ENCODE results near the gene PTMS.
A peak's percentile ranks its signal among the peaks of the same experiment; 100 is the strongest.

PTMS gene

GRCh38 chr12:6752921-6753771 lies 13.0 kb upstream of the PTMS start, which contains the start of gene MLF2:
TSS of gene MLF2 (minus strand) at chr12:6753141. CDS start at chr12:6752334, 807 bp downstream.
- peak; percentile 97 for DNase-seq

GRCh38 chr12:6753772-6754356 lies 12.3 kb upstream of the PTMS start:
- DNase-seq = no peak

- DNase-seq = no peak
Observed at GRCh38 chr12:6754411-6754810, 11.8 kb upstream of the PTMS start.

GRCh38 chr12:6757028-6757690 lies 9.0 kb upstream of the PTMS start:
- DNase-seq = no peak

- DNase-seq = no peak
Observed at GRCh38 chr12:6758506-6759095, 7.6 kb upstream of the PTMS start.

DNA sequence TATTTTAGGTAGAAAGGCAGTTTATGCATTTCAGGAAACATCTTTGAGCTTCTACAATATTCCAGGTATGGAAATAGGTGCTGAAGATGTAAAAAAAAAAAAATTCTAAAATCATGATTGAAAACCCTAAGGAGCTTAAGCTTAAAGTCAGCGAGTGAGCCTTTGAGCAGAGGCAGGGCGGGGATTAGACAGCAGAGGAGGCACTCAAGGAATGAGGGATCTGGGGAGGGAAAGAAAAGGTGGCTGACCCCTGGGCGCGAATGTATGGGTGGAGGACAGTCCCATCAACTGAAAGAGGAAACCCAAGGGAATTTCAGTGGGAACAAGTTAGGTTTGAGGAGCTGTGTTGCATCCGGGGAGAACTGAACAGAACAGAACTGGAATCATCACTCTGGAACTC lies 6.4 kb upstream of the PTMS start:
- DNase-seq = no peak

GRCh38 chr12:6763380-6763779 lies 2.8 kb upstream of the PTMS start:
- no peak for DNase-seq

GRCh38 chr12:6764011-6764828 lies 1.9 kb upstream of the PTMS start:
- peak; percentile 100 for DNase-seq

DNA sequence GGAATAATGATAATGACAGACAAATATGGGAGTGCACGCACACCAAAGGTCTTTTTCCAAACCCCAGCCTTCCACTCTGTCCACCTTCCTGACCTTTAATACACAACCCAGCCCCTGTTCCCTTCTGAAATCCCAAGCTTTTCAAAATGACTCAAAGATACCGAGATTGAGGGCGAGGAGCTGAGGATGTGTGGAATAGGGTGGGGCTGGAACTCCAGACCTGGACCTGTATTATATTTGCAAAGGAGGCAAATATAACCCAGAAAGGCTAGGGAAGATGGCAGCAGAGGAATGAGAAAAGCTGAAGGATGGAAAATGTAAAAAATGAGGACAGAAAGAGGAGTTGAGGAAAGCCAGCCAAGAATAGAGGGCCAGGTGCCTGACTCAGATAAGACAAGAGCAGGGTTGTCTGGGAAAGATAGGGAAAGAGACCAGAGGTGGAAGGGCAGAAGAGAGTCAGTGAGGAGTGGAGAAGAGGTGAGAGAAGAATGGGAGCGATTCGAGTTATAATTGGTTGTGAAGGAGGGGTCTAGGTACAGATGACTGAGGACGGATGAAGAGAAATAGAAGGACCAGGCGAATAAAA lies 1.0 kb upstream of the PTMS start:
- peak; percentile 73 for DNase-seq

GRCh38 chr12:6766651-6767349 lies 637 bp downstream of the PTMS start:
- peak; percentile 59 for DNase-seq

GRCh38 chr12:6767353-6768319 lies 1.5 kb downstream of the PTMS start:
- no peak for DNase-seq

DNA sequence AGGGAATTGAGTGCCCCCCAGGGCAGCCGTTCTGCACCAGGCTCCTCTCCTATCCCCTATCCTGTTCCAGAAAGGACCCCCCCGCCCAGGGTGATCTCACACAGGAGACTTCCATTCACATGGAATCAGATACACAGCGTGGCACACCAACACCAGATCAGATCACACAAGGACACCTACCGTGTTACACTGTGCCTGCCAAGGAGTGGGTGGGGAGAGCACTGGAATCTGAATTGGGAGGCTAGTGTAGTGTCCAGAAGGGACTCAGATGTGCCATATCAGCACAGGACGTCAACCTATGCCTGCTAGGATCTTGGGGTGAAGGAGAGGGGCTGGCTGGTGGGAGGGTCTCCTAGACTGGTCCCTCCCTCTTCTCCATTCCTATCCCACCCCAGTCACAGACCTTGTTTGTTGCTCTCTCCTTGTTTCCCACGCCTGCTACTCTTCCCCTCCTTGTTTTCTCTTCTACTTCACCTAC lies 2.3 kb downstream of the PTMS start:
- no peak for DNase-seq

DNA sequence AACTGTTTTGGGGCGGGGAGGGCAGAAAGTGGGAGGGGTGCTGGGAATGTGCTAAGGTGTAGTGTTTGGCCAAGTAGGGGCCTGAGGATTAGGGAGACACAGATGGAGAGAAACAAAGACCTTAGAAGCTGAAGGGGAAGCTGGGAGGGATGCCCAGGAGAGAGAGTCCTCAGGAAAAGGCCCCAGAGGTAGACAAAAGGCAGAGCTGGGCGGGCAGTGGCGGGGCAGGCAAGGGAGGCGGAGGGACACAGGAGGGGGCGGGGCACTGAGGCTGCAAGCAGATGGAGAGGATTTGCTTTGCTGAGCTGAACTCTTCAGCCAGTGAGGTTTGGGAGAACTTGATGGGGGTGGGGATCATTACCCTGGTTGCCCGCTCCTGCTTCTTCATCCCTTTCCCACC lies 2.8 kb downstream of the PTMS start:
- no peak for DNase-seq

GRCh38 chr12:6769666-6770065 lies 3.5 kb downstream of the PTMS start:
- no peak for DNase-seq

GRCh38 chr12:6770094-6770493 lies 3.9 kb downstream of the PTMS start:
- DNase-seq = no peak

DNA sequence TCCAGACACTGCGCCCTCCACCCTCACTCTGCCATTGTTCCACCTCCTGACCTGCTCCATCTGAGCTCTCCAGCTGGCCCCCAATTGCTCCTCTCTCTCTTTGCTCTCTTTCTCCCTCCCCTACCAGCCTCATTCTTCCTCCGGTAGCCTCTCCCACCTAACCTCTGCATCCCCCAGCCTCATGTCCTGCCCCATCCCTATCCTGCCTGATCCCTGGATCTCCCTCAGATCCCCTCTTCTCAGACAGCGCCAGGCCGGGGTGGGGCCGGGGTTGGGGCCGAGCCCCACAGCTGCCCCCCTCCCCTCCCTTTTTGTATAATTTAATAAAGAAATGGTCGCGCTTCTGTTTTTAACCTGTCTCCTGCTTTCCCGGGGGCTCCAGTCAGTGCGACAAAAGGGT lies 4.4 kb downstream of the PTMS start:
- DNase-seq = no peak

DNA sequence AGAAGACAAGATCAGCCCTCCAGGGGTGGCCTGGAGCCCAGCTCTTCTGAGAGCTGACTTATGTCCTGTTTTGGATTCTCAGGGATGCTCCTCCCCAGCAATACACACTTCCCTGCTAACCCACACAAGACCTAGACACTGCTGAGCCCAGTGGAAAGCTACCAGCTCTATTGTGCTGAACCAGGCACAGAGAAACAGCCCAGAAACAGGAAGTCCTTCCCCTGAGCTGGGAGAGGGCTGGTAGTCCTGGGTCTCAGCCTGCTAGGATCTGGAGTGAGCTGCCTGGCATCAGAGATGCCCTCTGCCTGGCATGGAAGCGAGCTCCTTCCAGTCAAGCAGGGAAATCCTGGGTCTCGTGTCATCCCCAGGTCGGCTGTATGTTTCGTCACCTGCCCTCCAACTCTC lies 4.9 kb downstream of the PTMS start:
- DNase-seq = no peak

DNA sequence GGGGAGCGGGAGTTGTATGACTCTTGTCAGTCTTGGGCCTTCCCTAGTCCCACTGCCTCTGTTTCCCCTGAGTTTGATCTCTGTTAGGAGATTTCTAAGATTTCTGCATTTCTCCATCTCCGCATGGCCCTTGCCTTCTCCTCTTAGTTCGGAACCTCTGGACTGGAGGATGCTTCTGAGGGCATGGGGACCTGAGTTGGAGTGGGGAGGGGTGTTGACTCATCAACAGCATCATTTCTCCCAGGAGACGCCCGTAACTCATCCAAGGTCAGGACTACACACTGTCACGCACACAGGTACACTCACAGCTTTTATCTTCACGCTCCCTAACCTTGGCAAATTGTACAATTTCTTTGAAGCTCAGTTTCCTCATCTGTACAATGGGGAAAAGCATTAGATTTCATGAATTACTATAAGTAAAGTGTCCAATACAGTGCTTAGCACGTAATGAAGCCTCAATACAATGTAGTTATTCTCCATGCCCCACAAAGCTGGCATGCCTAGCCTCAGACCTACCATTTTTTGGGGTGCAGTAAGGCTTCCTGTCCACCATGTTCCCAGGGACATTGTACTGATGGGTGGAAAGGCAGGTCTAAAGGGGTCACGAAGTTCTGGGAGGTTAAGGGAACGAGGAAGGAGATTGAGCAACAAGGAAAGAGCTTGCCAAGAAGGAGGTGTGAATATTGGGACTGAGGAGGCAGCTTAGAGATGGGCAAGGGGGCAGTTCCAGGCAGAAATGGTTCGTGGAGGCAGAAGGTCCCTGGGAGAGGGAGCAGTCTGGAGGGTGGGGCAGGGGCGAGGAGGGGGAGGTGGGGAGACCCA lies 5.6 kb downstream of the PTMS start:
- no peak for DNase-seq

GRCh38 chr12:6772331-6772695 lies 6.2 kb downstream of the PTMS start, which contains the start of gene LAG3:
TSS of gene LAG3 (plus strand) at chr12:6772520. CDS start at chr12:6772853, 333 bp downstream.
- no peak for DNase-seq
